GM04504 (cell line): Measurements from ENCODE around the gene PEPD.

ENCODE experiments used
- DNase-seq: peaks from one replicate; pipeline ENCODE4 v3.0.0-alpha.2; 2012; ENCODE audit warnings: low read depth

PEPD gene

DNA sequence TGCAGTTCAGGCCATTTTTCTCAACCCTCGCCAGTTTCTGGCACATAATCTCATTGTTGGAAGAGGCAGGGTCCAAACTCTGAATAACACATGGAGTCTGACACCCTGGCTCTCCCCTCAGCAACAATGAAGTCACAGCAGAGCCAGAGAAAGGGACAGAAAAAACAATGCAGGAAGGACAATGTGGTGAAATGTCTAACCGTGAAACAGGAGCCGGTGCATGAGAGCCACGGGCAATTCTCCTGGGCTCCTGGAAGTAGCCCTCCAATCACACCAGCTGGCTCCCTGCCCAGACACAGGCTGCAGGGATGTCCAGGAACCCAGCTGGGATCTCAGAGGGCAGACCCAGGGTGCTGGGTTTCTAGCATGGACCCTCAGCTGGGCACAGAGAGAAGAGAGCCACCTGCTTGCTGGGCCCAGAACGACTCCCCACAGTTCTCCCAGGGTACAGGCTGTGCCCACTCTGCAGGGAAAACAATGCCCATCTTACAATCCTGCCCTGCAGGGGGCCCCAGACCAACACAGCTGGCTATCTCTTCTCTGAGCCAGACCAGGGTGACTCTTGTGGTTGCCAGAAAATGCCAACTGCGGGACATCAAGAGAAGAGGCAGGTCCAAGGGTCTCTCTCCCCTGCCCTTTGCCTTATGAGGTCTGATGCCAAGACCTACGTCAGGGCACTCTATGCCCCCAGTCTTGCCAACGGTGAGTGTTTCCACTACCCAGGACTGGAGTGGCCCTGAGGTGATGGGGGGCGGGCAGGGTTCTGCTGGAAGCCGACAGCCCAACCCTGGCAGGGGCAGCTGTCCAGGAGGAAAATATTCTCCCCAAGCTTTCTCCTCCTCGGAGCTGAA lies 83.5 kb downstream of the PEPD start:
- DNase-seq: no peak

DNA sequence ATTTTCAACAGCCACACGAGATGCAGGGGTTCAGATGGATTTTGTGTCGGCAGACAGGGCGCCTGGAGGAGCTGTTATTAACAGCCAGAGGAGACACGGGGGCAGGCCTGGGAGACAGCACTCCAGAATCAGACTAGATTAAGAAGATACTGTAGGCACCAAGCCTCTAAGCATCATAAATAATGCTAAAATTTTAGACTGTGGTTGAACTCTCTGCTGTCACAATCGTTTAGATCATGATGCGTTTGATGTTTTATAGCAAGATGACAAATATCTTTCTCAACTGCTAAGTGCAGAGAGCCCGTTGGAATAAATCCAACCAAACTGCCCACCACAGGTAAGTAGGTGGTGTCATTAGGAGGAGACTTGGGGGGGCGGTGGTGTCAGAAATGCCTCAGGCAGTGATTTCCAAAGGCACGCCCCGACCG lies 84.2 kb downstream of the PEPD start:
- DNase-seq: no peak

DNA sequence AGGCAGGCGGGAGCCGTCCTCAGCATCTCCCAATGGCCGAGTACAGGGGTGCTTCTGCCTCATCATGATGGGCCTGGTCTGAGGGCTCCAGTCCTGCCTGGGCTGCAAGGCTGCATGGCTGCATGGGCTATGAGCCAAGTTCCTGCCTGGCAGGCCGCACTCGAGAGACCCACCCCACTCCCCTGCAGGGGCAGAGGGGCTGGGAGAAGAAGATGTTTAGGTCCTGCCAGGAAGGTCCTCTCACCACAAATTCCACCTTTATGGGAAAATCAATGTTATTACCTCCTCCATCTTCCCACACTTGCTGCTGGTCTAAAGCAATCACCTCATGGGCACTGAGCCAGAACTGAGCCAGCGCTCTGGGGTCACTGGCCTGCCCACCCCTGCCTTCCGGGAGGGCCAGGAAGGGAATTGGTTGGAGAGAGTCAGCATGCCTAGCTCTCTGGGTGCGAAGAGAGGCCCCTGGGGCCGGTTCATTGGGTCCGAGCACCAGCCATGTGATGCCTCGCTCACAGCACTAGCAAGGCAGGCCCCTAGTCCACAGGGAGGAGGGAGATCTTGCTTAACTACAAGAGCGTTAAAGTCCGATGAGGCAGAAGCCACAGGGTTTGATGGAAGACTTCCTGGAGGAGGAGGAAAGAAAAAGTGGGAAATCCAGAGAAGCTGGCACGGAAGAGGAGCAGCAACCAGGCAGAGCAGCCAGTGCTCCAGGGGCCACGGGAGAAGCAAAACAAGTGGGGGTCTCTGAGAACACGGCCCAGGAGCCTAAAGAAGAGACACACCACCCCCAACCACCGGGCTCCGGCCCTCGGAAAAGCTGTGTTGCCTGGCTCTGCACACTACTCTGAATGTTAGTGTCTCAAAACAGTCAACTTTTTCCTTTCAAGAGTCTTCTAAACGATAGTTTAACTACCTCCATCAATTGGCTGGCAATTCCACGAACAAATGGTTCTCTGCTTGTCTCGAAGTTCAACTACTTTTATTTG lies 84.9 kb downstream of the PEPD start:
- no peak for DNase-seq

DNA sequence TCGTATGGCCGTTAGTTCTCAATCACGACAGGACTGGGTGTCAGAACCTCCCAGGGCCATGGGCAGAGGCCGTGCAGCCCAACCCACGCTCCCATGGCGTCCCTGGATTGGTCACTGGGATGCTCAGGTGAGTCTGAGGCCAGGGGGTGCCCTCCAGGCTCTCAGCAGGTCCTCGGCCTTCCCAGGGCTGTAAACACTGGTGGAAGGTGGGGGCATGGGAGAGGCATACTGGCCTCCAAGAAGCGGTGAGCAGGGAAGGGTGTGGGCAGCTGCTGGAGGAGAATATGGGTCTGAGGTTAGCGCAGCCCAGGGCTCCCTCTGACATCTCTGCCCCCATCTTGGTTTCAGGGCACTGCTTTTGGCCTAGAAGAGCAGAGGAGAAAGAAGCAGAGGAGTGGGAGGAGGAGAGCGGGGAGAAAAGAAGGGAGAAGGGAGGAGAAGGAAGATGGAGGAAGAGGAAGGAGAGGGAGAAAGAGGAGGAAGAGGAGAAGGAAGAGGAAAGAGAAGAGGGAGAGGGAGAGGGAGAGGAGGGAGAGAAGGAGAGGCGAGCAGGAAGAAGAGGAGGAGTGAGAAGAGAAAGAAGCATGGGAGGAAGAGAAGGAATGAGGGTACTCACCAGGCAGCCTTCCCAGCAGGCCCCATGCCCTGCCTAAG lies 85.8 kb downstream of the PEPD start:
- no peak for DNase-seq

DNA sequence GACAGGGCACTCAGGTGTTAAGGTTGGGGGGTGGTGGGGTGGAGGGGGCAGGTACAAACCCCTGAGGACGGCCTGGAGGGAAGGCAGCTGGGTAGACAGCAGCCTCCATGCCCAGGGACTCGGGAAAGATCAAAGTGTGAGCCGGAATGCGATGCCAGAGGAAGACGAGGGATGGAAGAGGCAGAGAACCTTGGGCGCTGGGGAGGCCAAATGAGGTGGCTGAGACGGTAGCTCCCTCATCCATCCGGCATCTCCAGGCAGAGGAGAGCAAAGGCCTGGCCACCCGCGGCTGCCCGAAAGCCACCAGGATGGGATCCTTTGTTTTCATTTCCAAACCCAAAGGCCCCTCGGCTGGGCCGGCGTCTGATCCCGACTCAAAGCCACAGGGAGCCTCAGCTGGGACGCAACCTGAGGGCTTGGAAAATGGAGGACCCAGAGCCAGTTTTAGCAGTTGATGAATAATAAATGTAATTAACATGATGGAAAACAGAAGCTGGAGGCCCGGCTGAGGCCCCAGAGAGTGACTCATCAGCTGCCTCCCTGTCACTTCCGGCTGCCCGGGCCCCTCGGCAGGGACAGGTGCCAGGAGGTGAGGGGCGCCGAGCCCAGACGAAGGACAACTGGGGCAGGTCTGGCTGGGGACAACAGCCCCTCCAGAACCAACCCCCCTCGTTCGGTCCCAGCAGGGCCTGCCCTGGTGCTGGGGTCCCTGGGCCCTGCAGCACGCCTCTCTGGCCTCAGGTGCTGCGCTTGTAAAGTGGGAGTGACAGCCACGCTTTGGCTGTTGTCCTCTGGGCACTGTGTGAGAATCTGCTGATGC lies 86.5 kb downstream of the PEPD start:
- DNase-seq: no peak

DNA sequence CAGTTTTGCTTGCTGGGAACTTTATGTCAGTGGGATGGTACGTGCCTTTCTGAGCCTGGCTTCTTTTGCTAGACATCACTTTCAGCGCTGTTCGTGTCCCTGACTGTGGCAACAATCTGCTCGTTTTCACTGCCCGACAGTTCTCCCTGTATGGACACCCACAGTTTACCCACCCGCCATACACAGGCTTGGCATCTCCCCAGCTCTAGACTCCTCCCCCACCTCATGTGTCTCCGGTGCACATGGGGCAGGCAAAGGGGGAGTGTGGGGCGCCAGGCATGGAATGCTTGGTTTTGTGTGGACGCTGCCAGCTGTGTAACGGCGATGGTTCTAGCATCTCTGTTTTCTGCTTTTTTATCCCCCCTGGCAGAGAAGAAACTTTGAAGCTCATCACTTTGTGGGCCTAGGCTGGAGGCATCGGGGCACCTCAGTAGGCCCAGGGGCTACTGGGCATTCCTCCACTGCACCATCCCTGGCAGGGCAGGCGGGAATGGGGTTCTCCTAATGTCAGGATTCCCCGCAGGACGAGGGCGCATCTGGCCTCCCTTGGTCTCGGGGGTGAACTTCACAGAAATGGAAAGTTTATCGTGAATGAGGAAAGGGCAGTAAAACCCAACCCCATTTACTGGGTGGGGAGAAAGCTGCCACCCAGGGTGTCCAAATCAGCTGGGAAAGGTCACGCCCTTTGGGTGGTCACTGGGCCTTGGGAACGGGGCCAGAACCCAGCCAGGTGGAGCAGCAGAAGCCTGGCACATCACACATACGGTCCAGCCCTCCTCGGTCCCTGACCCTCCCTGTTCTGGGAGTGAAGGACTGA lies 87.3 kb downstream of the PEPD start:
- DNase-seq: no peak

DNA sequence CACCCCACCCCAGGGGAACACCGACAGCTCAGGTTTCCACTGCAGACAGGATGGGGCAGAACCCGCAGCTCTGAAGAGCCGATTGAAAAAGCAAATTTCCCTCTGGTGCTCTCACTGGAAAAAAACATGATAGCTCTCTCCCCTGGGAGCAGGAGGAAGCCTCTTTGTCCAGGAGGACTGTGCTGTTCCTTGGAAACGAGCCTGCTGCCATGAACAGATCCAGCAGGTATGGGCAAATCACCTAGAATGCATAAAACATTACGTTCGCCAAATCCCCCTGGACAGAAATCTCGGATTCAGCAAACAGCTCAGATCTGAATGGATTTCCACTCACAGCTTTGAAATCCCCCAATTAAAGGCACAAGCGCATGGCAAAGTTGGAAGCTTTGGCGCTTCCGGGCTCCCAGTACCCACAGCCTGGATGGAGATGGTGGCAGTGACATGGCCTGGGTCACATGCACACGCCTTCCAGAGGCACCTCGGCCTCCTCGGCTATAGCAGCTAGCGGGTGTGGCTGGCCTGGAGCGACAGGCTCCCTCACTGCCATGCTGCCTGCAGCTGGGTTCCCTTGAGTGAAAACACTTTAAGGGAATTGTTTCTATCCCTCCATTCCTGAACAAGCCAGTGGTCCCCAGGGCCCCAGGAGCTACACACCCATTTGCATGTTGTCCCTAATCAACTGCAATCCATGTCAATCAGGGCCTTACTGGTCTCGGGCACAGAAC lies 89.0 kb downstream of the PEPD start:
- no peak for DNase-seq

DNA sequence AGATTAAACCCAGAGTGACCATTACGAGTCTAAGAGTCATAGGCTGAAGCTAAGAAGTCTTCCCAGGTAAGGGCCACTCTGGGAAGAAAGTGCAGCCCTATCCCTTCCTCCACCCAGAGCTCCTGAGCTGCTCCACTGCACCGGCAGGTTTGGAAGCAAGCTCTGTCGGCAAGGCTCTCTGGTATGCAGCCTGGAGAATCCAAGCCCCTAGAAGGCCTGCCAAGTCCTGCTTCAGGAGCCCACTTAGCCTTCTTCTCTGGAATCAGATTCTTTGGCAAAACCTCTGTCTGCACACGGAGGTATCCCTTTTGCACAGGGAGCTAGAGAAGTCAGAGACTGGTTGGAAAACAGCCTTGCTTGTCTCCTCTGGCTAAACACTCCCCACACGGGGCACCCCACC lies 89.6 kb downstream of the PEPD start:
- DNase-seq: no peak

- DNase-seq: peak; percentile 40
These were observed 90.8 kb downstream of the PEPD start for GRCh38 chr19:33430674-33431277.

DNA sequence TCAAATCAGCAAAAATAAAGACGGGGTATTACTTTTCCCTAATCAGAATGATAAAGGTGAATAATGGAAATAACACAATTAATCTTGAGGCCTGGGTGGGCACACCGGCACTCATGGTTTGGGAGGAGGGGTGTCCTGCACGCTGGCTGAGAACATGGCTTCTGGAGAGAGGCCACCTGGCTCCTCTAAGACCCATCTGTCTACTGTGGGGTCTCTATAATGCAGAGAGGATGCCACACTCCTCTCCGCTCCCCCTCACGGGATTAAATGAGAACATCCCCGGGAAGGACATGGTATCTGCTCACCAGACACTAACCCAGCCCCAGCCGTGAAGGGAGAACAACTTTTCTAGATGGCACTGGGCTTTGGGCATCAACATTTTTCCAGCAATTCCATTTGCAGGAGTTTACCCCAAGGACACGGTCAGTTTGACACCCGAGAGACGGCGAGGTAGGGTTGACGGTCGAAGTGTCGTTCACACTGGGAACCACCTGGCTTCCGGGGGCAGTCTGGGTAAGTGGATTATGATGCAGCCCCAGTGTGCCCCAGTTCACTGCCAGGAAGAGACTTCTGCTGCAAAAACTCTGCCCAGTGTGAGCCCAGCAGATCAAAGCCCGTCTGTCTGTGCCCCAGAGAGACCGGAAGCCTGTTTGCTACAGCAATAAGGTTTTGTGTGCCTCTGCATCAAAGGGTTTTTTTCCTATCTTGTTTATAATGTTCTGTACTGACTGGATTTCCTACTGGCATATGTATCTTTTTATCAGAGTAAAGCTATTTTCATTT lies 91.5 kb downstream of the PEPD start:
- DNase-seq: no peak

DNA sequence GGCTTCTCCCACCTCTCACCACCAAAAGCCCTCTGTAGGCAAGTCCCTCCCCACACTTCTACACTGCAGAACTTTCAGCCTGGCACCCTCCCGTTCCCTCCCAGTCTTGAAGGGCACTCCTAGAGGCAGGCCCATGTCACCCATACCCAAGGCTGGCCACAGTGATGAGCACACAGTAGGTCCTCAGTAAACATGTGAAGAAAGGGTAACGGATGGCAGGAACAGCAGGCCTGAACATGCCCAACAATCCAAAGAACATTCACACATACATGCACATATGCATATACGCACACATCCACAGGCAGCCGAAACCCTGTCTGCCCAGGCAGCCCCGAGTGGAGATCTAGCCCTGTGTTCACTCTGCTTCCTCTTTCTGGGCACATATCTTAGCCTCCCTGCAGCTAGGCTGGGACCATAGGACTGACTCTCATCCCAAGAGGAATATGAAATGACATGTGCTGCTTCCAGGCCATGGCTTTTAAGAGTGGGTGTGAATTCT lies 92.9 kb downstream of the PEPD start:
- no peak for DNase-seq

DNA sequence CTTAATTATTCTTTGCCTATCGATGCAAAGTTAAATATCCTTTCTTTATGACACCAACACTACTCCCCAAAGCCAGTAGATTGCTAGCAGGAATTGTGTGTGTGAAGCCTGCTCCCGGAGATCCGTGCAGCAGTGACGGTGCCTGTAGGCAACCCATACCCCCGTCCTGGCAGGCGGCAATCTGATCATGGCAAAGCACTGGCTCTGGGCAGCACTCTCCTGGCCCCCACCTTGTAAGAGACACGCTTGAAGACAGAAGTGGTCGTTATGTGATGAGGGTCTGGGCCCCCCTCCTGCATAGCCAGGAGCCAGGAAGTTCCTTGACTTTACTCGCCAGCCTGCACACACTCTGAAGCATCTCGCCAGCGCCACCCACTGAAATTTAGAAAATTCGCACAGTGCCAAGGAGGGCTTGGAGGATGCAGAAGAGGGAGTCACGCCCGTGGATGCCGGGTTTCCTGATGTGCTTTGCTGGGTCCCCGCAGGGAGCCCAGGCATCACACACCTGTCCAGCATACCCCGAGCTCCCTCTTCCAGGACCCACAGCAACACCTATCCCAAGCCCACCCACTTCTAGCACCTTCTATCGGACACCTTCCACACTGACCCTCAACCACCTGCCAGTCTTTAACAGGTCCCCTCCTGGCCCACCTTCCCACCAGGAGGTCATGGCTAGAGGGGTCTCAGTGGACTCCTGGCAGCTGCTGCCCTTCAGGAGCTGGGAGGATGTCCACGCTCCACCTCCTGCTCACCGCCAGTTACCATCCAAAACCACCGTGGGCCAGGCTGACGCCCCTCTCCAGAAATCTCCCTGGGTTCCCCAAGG lies 93.6 kb downstream of the PEPD start:
- no peak for DNase-seq

GRCh38 chr19:33426621-33427361 lies 94.8 kb downstream of the PEPD start:
- no peak for DNase-seq

DNA sequence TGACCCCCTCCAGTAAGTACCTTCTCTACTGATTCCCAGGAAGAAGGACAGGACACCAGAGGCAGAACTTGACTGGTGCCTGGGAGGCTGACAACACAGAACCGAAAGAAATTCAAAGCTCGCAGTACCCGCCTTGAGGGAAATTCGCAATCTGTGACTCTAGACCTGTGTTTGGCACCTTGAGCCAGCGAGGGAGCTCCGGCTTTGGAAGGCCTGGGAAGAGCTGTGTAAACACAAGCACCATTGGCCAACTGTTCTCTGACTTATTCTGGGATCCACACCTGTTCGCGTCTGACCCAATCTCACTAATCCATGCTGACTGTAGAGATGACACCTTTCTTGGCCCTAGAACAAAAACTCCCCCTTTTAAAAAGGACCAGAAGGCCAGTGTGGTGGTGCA lies 97.4 kb downstream of the PEPD start:
- DNase-seq: no peak

GRCh38 chr19:33422369-33423180 lies 99.0 kb downstream of the PEPD start:
- DNase-seq: no peak

GRCh38 chr19:33421368-33421767 lies 100.2 kb downstream of the PEPD start:
- no peak for DNase-seq
